ENCODE data around the gene SRP68.

DNA sequence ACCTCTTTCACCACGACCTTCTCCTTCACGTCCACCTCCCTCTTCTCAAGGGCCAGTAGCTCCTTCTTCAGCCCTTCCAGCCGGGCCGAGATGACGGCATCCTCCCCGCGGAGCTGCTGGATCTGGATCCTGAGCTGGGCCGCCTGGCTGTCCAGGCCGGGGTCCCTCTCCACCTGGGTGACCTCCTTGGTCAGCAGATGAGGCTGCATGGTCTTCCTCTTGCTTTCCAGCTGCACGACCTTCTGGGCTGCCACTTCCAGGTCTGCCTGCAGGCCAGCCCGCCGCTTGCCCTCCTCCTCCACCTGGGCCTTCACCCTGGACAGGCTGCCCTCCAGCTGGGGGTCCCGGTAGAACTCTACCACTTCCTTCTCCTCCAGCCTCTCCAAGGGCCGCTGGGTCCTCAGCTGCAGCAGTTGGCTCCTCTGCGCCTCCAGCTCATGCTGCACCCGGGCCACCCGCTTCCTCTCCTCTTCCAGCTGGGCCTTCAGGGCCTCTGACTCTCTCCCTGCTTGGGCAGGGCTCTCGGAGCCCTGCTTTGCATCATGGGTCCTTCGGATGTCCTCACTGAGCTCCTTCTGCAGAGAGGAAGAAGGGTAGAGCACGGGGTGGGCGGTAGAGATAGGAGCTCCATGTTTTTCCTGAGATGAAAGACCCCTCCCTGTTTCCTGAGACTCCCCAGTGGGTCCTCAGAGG, 62.2 kb downstream of the SRP68 start:
- TF ChIP-seq CTCF (IDR thresholded peaks at IDR 0.05; ENCODE audit: low read length) (no peak), EZH2 (IDR thresholded peaks at IDR 0.05; ENCODE audit: borderline replicate concordance, low read length) (no peak)
